Kidney (tissue), 14 donors: ENCODE data around the gene FLRT1. TPM values are rescaled to one million over a fixed set of nuclear protein-coding genes. Genes with fewer than 3 reads are reported as not detected.

Experiments used
- DNase-seq, 5 donors: peaks; one replicate each; pipeline ENCODE4 v3.0.0-alpha.2; 2013 to 2020
- FAIRE-seq: peaks from 2 replicates; lab custom pipeline; 2012; peaks lifted over from hg19 to GRCh38; lab: Jason Lieb, UNC
- H3K27ac ChIP-seq, 2 donors: one replicate each; pipeline ENCODE4 v1.7.0; 2013; ENCODE audit warnings: low read depth in 2 of 2, low read length in 2 of 2, inconsistent platforms in 1 of 2
- H3K27me3 ChIP-seq: one replicate; pipeline ENCODE4 v1.7.1; 2013; ENCODE audit warnings: low read length, inconsistent platforms; ENCODE audit not compliant: control insufficient read depth, insufficient read depth
- H3K36me3 ChIP-seq, 3 donors: one replicate each; pipeline versions ENCODE4 v1.7.0 to v1.7.1; 2013; ENCODE audit warnings: low read length in 3 of 3, control low read depth in 1 of 3, inconsistent platforms in 1 of 3; ENCODE audit not compliant: insufficient read depth in 3 of 3, control insufficient read depth in 2 of 3
- H3K4me1 ChIP-seq, 3 donors: one replicate each; pipeline versions ENCODE4 v1.7.0 to v1.7.1; 2013; ENCODE audit warnings: low read length in 3 of 3, inconsistent platforms in 1 of 3, low read depth in 1 of 3; ENCODE audit not compliant: control insufficient read depth in 2 of 3, insufficient read depth in 2 of 3
- H3K4me3 ChIP-seq, 3 donors: one replicate each; pipeline versions ENCODE4 v1.7.0 to v1.8.1; 2013; ENCODE audit warnings: low read length in 3 of 3, control low read depth in 1 of 3, inconsistent platforms in 1 of 3
- H3K9ac ChIP-seq, 3 donors: one replicate each; pipeline versions ENCODE4 v1.7.0 to v1.7.1; 2013; ENCODE audit warnings: low read length in 3 of 3, control low read depth in 1 of 3, inconsistent platforms in 1 of 3
- H3K9me3 ChIP-seq, 3 donors: one replicate each; pipeline versions ENCODE4 v1.7.0 to v1.7.1; 2013; ENCODE audit warnings: low read length in 3 of 3, control low read depth in 1 of 3, inconsistent platforms in 1 of 3; ENCODE audit not compliant: control insufficient read depth in 2 of 3, insufficient read depth in 1 of 3
- CTCF ChIP-seq: IDR thresholded peaks from 3 replicates; pipeline ENCODE4 v1.5.1; 2012; ENCODE audit warnings: mild to moderate bottlenecking, moderate library complexity, borderline replicate concordance; ENCODE audit not compliant: insufficient read depth; ENCODE audit errors: extremely low read depth
- intact Hi-C: fragments of 100-400 bp; cut with DNase I; formaldehyde crosslinking; loops from one replicate; pipeline ENCODE4 v1.11.1; 2022
- polyA plus RNA-seq: library from polyadenylated mRNA; stranded (reverse); fragments of 350-450 nt; fragmentation: Illumina TruSeq; extraction: RNeasy Lipid Tissue Mini Kit (QIAGEN cat#74804); gene quantifications from one replicate; pipeline ENCODE4 v1.2.3, GENCODE V29; 2014; ENCODE audit warnings: low read depth, low replicate concordance; ENCODE audit not compliant: insufficient read depth
- total RNA-seq: library from RNA; stranded (reverse); fragmentation: NEBNext Ultra II Directional; extraction: Animal tissue kit (Norgen Biotek cat#: 25700); gene quantifications from one replicate; pipeline ENCODE4 v1.2.1, GENCODE V29; 2021
- donor health status: control.
- donor health status: control.
- donor health status: control.
- donor health status: control.
- donor health status: control.
- donor health status: DM: yes; HTN: yes; CAD: no.
- donor health status: Normal renal cell carcinoma (clear cell type).

FLRT1 gene
- total and polyA plus RNA-seq, 2 donors from 2014 or later = 0.66 to 1.5 TPM

DNA sequence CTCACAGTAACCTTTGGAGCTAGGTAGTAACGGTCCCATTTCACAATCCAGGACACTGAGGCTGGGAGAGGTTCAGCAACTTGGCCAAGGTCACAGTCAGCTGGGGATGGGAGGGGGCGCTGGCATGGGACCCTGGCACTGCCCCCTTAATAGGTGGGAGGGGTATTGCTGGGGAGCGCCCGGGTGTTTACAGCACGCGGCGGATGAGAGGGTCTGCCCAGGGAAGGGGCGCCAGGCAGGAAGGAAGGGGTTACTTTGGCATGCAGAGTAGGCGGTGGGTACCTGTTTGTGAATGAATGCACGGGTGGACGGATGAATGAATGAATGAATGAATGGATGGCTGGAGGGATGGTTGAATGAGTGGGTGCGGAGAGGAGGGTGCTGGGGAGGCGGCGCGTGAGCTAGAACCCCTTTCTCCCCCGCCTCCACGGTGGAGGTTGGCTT, 628 bp upstream of the FLRT1 start:
- FAIRE-seq (no peak), DNase-seq (no peak)
- intact Hi-C loops = no loop called here
- peaks cover 0 to 12% (median 0%) of the 10 kb centered on the region in 3 donors for H3K4me1 ChIP-seq
- no peaks in the 10 kb centered on the region for H3K36me3 ChIP-seq
- TF ChIP-seq CTCF = no peak
- H3K4me3 ChIP-seq = peak overlapping the region in 1 of 3 donors; percentile 16
- H3K27me3 ChIP-seq = no peaks in the 10 kb centered on the region
- no peaks in the 10 kb centered on the region for H3K9me3 ChIP-seq
- no peak overlapping the region for H3K9ac ChIP-seq
- H3K27ac ChIP-seq = no peak overlapping the region

- Histone ChIP-seq H3K9ac (no peak overlapping the region), H3K36me3 (no peaks in the 10 kb centered on the region), H3K27ac (peak overlapping the region; percentile 37 to 51), H3K4me3 (peak overlapping the region in 1 of 3 donors; percentile 43), H3K9me3 (no peaks in the 10 kb centered on the region), H3K27me3 (no peaks in the 10 kb centered on the region), H3K4me1 (peaks cover 0 to 12% (median 0%) of the 10 kb centered on the region in 3 donors)
- DNase-seq (peak in 4 of 5 donors; percentile 57 to 78 (median 70)), FAIRE-seq (no peak)
- no peak for TF ChIP-seq CTCF
- intact Hi-C loops = no loop called here
Measured at GRCh38 chr11:64036087-64037026, 626 bp downstream of the FLRT1 start.

- Histone ChIP-seq H3K27ac (peak overlapping the region; percentile 37 to 51), H3K9me3 (no peaks in the 10 kb centered on the region), H3K4me1 (peaks cover 0 to 10% (median 0%) of the 10 kb centered on the region in 3 donors), H3K27me3 (no peaks in the 10 kb centered on the region), H3K4me3 (peak overlapping the region in 1 of 3 donors; percentile 43), H3K36me3 (no peaks in the 10 kb centered on the region), H3K9ac (no peak overlapping the region)
- no peak for TF ChIP-seq CTCF
- DNase-seq (no peak), FAIRE-seq (no peak)
- intact Hi-C loops = no loop called here
Measured at GRCh38 chr11:64037027-64037634, 1.4 kb downstream of the FLRT1 start.
